ENCODE results near the gene CCDC107.

The CCDC107 gene

DNA sequence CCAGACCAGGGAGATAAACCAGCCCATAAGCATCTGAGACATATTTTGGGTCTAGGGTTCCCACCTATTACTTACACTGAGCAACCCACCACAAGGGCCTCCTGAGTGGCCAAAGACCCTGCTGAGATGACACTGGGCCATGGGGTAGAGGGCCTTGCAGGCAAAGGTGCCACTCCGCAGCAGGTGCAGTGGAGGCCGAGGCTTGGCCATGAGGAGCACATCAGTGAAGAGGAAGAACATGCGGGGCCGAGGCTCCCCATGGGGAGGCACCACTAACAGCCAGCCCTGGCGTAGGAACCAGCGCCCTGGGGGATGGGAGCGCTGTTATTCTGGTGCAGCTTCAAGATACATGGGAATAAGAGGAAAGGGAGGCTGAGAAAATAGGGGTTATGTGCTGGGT lies 4.3 kb downstream of the CCDC107 start:
- DNase-seq = no peak

- peak; percentile 56 for DNase-seq
These were observed 6.7 kb downstream of the CCDC107 start, which contains the start of gene ARHGEF39 for GRCh38 chr9:35664531-35665470. ARHGEF39 (minus strand) TSS chr9:35665195; CDS start chr9:35665169, 26 bp downstream.

DNA sequence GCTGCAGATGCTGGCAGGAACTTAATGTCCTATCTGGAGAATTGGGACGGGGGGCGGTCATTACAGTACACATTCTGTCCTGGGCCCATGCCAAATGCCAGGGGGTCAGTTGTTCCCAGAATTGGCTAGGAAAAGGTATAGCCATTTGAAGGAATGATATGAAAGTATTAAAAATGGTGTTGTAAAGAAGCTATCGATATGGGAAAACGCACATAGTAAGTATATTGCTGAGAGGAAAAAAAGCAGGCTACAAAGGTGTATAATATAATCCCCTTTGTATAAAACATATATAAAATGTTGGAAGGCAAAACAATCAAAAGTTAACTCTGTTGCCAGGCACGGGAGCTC lies 7.4 kb downstream of the CCDC107 start:
- DNase-seq = no peak

GRCh38 chr9:35666045-35666444 lies 8.0 kb downstream of the CCDC107 start:
- DNase-seq = no peak

DNA sequence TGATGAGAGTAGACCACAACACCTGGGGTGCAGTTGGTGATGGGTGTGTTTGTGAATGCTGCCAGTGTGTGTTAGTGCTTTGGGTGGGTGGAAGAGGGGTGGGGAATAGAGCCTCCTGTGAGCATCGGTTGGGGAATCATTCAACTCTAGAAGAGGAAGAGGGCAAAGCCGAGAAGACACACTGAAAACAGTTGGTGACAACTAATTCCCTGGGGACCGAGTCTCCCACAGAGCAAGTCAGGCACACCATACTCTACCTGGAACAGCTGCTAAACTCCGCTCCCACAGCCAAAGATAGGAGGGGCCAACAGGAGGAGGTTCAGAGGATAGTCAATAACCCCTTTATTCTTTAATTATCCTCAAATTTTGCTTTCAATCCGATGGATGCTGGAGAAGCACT lies 8.5 kb downstream of the CCDC107 start:
- DNase-seq = no peak

- no peak for DNase-seq
These were observed 9.8 kb downstream of the CCDC107 start for GRCh38 chr9:35667939-35668338.

DNA sequence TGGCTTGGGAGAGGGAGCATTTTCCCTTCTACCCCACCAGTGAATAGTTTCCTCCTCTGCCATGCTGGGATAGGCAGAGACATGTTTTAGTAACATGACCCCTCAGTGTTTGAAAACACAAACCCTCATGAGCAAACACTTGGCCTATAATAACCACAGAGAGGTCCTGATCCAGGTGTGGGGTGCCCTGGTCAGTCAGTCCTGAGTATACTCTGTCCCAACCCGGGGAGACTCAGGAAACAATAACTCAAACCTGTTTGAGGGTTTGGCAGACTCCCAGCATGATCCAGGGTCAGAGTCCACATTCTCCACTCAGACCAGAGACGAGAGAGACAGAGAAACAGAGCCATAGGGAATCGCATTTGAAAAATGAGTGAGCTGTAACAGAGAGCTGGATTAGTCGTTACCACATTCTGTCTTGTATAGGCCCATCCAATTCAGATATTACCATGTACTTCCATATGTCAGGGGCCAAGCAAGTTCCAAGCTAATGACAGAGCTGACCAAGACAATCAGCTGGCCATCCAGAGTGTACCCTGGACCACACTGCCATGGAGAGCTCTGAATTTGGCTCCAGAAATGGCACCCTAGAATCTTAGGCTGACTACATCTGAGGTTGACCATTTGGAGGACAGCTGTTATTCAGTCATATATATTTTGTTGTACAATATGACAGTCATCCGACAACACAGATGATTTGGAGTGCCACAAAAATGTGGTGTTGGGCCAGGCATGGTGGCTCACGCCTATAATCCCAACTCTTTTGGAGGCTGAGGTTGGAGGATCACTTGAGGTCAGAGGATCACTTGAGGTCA lies 11.4 kb downstream of the CCDC107 start:
- no peak for DNase-seq

DNA sequence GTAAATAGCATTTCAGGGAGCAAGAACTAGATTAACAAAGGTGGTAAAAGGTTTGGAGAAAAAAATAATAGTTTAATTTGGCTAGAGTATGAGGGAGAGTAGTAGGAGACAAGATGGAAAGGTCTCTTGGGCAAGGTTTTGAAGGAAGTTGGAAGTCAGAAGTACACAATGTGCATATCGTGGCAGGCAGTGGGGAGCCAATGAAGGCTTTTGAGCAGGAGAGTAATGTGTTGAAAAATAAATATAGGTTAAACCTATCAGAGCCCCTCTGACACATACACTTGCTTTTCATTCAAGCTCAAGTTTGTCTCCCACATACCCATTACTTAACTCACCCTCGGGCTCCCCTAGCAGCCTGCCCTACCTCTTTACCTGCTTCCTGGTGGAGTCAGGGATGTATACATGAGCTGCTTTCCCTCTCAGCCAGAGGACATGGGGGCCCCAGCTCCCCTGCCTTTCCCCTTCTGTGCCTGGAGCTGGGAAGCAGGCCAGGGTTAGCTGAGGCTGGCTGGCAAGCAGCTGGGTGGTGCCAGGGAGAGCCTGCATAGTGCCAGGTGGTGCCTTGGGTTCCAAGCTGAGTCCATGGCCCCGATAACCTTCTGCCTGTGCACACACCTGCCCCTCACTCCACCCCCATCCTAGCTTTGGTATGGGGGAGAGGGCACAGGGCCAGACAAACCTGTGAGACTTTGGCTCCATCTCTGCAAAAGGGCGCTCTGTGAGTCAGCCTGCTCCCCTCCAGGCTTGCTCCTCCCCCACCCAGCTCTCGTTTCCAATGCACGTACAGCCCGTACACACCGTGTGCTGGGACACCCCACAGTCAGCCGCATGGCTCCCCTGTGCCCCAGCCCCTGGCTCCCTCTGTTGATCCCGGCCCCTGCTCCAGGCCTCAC lies 15.3 kb downstream of the CCDC107 start, which contains the start of gene CA9:
TSS of gene CA9 (plus strand) at position 797 of the 893 bp plus-strand sequence. CDS start at position 829, 32 bp downstream.
- DNase-seq = no peak

- no peak for DNase-seq
These were observed 15.9 kb downstream of the CCDC107 start for GRCh38 chr9:35674025-35674361.

GRCh38 chr9:35675204-35675603 lies 17.1 kb downstream of the CCDC107 start:
- DNase-seq = no peak

- DNase-seq = peak; percentile 11
These were observed 17.8 kb downstream of the CCDC107 start for GRCh38 chr9:35675732-35676392.

DNA sequence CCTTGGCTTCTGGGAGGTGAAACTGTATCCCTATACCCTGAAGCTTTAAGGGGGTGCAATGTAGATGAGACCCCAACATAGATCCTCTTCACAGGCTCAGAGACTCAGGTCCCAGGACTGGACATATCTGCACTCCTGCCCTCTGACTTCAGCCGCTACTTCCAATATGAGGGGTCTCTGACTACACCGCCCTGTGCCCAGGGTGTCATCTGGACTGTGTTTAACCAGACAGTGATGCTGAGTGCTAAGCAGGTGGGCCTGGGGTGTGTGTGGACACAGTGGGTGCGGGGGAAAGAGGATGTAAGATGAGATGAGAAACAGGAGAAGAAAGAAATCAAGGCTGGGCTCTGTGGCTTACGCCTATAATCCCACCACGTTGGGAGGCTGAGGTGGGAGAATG lies 21.0 kb downstream of the CCDC107 start:
- DNase-seq = no peak

GRCh38 chr9:35679766-35680330 lies 21.8 kb downstream of the CCDC107 start:
- no peak for DNase-seq

GRCh38 chr9:35680331-35681105 lies 22.4 kb downstream of the CCDC107 start:
- no peak for DNase-seq

DNA sequence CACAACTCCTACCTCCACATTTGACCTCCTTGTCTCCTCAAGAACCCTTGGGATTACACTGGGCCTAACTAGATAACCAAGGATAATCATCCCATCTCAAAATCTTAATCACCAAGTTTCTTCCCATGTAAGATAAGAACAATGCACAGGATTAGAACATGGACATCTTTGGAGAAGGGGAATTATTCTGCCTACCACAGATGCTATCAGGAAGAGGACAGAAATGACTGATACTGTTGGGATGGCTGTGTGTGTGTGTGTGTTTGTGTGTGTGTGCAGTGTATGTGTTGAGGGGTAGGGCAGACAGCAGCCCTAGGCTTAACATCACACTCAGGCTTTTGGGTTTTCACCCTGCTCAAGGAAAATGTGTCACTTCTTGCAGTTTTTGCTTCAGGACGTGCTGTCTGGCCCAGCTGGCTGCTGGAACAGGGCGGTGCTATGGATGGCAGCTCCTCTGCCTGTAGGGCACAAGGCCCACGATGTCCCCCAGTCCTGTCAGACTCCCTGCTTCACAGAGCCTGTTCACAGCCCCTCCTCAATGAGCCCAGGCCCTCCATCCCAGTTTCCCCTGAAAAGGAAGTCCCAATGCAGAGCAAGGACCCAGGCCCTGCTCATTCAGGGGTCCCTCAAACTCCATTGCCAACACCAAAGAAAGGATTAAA lies 23.4 kb downstream of the CCDC107 start:
- DNase-seq = no peak

- DNase-seq = no peak
These were observed 24.0 kb downstream of the CCDC107 start for GRCh38 chr9:35682051-35682450.

GRCh38 chr9:35682520-35683315 lies 24.6 kb downstream of the CCDC107 start:
- no peak for DNase-seq

DNA sequence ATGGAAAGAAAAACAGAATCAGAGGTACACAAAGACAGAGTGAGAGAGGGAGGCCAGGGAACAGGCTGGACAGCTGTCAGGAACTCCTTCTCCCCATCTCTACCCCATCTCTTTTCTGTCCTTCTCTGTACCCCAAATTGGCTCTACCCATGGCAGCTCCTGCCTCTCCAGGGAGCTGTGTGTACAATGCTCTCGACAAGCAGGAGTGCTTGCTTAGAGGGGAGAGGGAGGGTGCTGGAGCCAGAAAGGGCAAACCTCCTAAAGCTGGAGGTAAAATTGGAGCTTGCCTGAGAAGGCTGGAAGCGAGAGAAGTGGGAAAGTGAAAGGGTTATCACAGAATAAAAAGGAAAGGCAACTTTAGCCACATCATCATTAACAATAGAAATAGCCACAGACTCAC lies 25.2 kb downstream of the CCDC107 start:
- DNase-seq = no peak

- DNase-seq = no peak
These were observed 26.8 kb downstream of the CCDC107 start for GRCh38 chr9:35684921-35685320.

- DNase-seq = no peak
These were observed 27.4 kb downstream of the CCDC107 start for GRCh38 chr9:35685506-35685905.
